A673 (cell line): ENCODE data around the gene PLIN4. TPM values are rescaled to one million over a fixed set of nuclear protein-coding genes. Genes with fewer than 3 reads are reported as not detected.
"Not testable (repeated sequence)": the region's sequence is repeated elsewhere in the genome, so short reads cannot be mapped to it uniquely, and the experiment has no call there.

ENCODE experiments used
- BruUV-seq: library from RNA; stranded (reverse); fragments of 400-500 nt; replicated peaks from 2 replicates; lab custom pipeline; 2021; lab: Mats Ljungman, UMichigan
- CTCF ChIA-PET: fragments of 300-600 bp; sonication (Branson Sonifier 250); formaldehyde crosslinking; loops from one replicate; lab custom pipeline; 2022; ENCODE audit warnings: antibody characterized with exemption; lab: Charles Lee
- POLR2A ChIA-PET: fragments of 300-600 bp; sonication (Branson Sonifier 250); formaldehyde crosslinking; loops from one replicate; lab custom pipeline; 2022; ENCODE audit warnings: antibody characterized with exemption; ENCODE audit not compliant: low non-redundant PET; lab: Charles Lee
- DNase-seq: peaks from one replicate; pipeline ENCODE4 v3.0.0-alpha.2; 2015; ENCODE audit warnings: low spot score
- H3K27ac ChIP-seq: fragments of 200-600 bp; sonication (generic); 2 replicates; pipeline ENCODE4 v1.5.1; 2016; ENCODE audit warnings: mixed run types, low read depth, mild to moderate bottlenecking, mixed read lengths, antibody characterized with exemption, low read length; ENCODE audit not compliant: poor library complexity, severe bottlenecking
- H3K27me3 ChIP-seq: fragments of 200-600 bp; sonication (generic); replicated peaks from 2 replicates; pipeline ENCODE4 v1.6.1; 2017; ENCODE audit warnings: mixed run types, low read depth, mild to moderate bottlenecking, mixed read lengths, antibody characterized with exemption, low read length; ENCODE audit not compliant: insufficient read depth, poor library complexity
- H3K36me3 ChIP-seq: fragments of 200-600 bp; sonication (generic); 2 replicates; pipeline ENCODE4 v1.6.1; 2016; ENCODE audit warnings: mixed run types, mild to moderate bottlenecking, mixed read lengths, antibody characterized with exemption, low read length; ENCODE audit not compliant: insufficient read depth, poor library complexity, severe bottlenecking
- H3K4me1 ChIP-seq: fragments of 200-600 bp; sonication (generic); 2 replicates; pipeline ENCODE4 v1.6.1; 2017; ENCODE audit warnings: mixed run types, mild to moderate bottlenecking, mixed read lengths, antibody characterized with exemption, low read length; ENCODE audit not compliant: insufficient read depth, poor library complexity, severe bottlenecking
- H3K4me3 ChIP-seq: fragments of 200-600 bp; sonication (generic); 2 replicates; pipeline ENCODE4 v1.5.1; 2016; ENCODE audit warnings: low read depth, mixed run types, mild to moderate bottlenecking, mixed read lengths, low read length; ENCODE audit not compliant: poor library complexity, severe bottlenecking
- H3K9me3 ChIP-seq: fragments of 200-600 bp; sonication (generic); 2 replicates; pipeline ENCODE4 v1.6.1; 2016; ENCODE audit warnings: mixed run types, low read depth, mild to moderate bottlenecking, mixed read lengths, antibody characterized with exemption, low read length; ENCODE audit not compliant: poor library complexity, severe bottlenecking
- CTCF ChIP-seq: fragments of 300-800, 200-600 bp; sonication (generic); conservative IDR thresholded peaks from 2 replicates; pipeline ENCODE4 v1.5.1; 2017; ENCODE audit warnings: low read depth, mild to moderate bottlenecking, antibody characterized with exemption, low read length, moderate library complexity, mixed read lengths
- EZH2 ChIP-seq: fragments of 200-600 bp; sonication (generic); IDR thresholded peaks from 2 replicates; pipeline ENCODE4 v1.6.1; 2017; ENCODE audit warnings: borderline replicate concordance, low read depth, mild to moderate bottlenecking, mixed read lengths, antibody characterized with exemption, low read length; ENCODE audit not compliant: poor library complexity, severe bottlenecking
- intact Hi-C: fragments of 100-400 bp; cut with micrococcal nuclease; formaldehyde crosslinking; loops from one replicate; pipeline ENCODE4 v1.10.0; 2022; ENCODE audit not compliant: unreplicated experiment
- total RNA-seq: library from RNA; stranded (reverse); gene quantifications from 2 replicates; pipeline ENCODE4 v1.2.3, GENCODE V29; 2021

The PLIN4 gene
- total RNA-seq, 1 experiment from 2014 or later = 1.0 TPM

GRCh38 chr19:4531562-4532165 is 13.4 kb upstream of the PLIN4 start:
- CTCF ChIA-PET = no interaction called here
- no TSS peak for BruUV-seq

GRCh38 chr19:4529924-4530522 is 11.7 kb upstream of the PLIN4 start:
- Histone ChIP-seq H3K9me3 (no peaks in the 10 kb centered on the region), H3K27ac (no peak overlapping the region), H3K4me1 (peaks cover 6% of the 10 kb centered on the region), H3K4me3 (no peak overlapping the region), H3K27me3 (no peaks in the 10 kb centered on the region), H3K36me3 (no peaks in the 10 kb centered on the region)
- intact Hi-C loops = loop anchor here (5.0 kb wide), 1 partner anchor 263 kb away; no protein-coding TSS in a partner anchor
- BruUV-seq = no TSS peak
- DNase-seq = no peak
- CTCF ChIA-PET = no interaction called here
- POLR2A ChIA-PET = no interaction called here
- no peak for TF ChIP-seq CTCF
- no peak for TF ChIP-seq EZH2

More at GRCh38 chr19:4531562-4532165, 13.4 kb upstream of the PLIN4 start:
- no peaks in the 10 kb centered on the region for H3K9me3 ChIP-seq
- TF ChIP-seq CTCF (no peak), EZH2 (no peak)
- H3K4me3 ChIP-seq = no peak overlapping the region
- POLR2A ChIA-PET = interaction anchor here (0.7 kb wide), 1 partner anchor 1225 kb away, joined by 5 read pairs; no protein-coding TSS in a partner anchor
- intact Hi-C loops = no loop called here
- H3K27ac ChIP-seq = no peak overlapping the region
- no peaks in the 10 kb centered on the region for H3K27me3 ChIP-seq
- DNase-seq = no peak
- peaks cover 13% of the 10 kb centered on the region for H3K4me1 ChIP-seq
- no peaks in the 10 kb centered on the region for H3K36me3 ChIP-seq

GRCh38 chr19:4528843-4529242 is 10.6 kb upstream of the PLIN4 start:
- Histone ChIP-seq H3K27ac (no peak overlapping the region), H3K4me1 (no peaks in the 10 kb centered on the region), H3K9me3 (no peaks in the 10 kb centered on the region), H3K27me3 (no peaks in the 10 kb centered on the region), H3K4me3 (no peak overlapping the region), H3K36me3 (no peaks in the 10 kb centered on the region)
- POLR2A ChIA-PET = no interaction called here
- CTCF ChIA-PET = no interaction called here
- DNase-seq = no peak
- TF ChIP-seq CTCF = no peak
- no peak for TF ChIP-seq EZH2
- intact Hi-C loops = loop anchor here (5.0 kb wide), 1 partner anchor 262 kb away; no protein-coding TSS in a partner anchor
- no TSS peak for BruUV-seq

- H3K27me3 ChIP-seq, BruUV-seq, CTCF ChIA-PET, H3K9me3 ChIP-seq, H3K4me3 ChIP-seq, DNase-seq, H3K36me3 ChIP-seq, H3K4me1 ChIP-seq, H3K27ac ChIP-seq, POLR2A ChIA-PET: not testable (repeated sequence)
- intact Hi-C loops = loop anchor here (5.0 kb wide), 1 partner anchor 260 kb away; no protein-coding TSS in a partner anchor
Measured at GRCh38 chr19:4527377-4527776, 9.1 kb upstream of the PLIN4 start.
